K562 (cell line): ENCODE results near the gene PIK3AP1. TPM values are rescaled to one million over a fixed set of nuclear protein-coding genes. Genes with fewer than 3 reads are reported as not detected.

Experiments
- ATAC-seq: fragments of 200-7000 bp; cut with Tn5 transposase; 3 replicates; pipeline ENCODE4 v1.9.1; 2020; ENCODE audit warnings: moderate library complexity
- BruUV-seq: library from RNA; stranded (reverse); fragments of 400-500 nt; replicated peaks from 2 replicates; lab custom pipeline; 2021; lab: Mats Ljungman, UMichigan
- CTCF ChIA-PET: fragments of 300-600 bp; formaldehyde crosslinking; extraction: SDS; loops from one replicate; lab custom pipeline; 2021; ENCODE audit warnings: low intra/inter-chr PET ratio; lab: Yijun Ruan, JAX
- POLR2A ChIA-PET: fragments of 300-600, 350-650 bp; sonication (Branson Sonifier 250); formaldehyde crosslinking; extraction: SDS; loops from one replicate; lab custom pipeline; 2021; ENCODE audit warnings: antibody characterized with exemption, inconsistent platforms; lab: Yijun Ruan, JAX
- DNase-seq, 4 experiments: peaks; one replicate each; pipeline versions ENCODE4 v3.0.0 to v3.0.0-alpha.2; 2011 to 2018; ENCODE audit warnings: low spot score in 3 of 4, mixed read lengths in 3 of 4; ENCODE audit errors: extremely low read depth in 1 of 4
- FAIRE-seq: peaks from 2 replicates; lab custom pipeline; 2011; peaks lifted over from hg19 to GRCh38; lab: Jason Lieb, UNC
- H2AFZ ChIP-seq: 2 replicates; pipeline ENCODE4 v1.6.0; 2011; ENCODE audit warnings: low read depth, low read length, control low read depth, inconsistent platforms
- H3K27ac ChIP-seq: fragments of 200-600 bp; 3 replicates; pipeline ENCODE4 v1.8.0; 2011; ENCODE audit warnings: low read depth, mild to moderate bottlenecking, control low read depth, inconsistent platforms, low read length, moderate library complexity, mixed read lengths; ENCODE audit errors: extremely low read depth
- H3K27me3 ChIP-seq, 2 experiments: fragments of 300-600 bp in 1 of 2; 2 replicates in 1 of 2; 3 replicates in 1 of 2; pipeline versions ENCODE4 v1.6.0 to v1.8.0; 2011; ENCODE audit warnings: inconsistent platforms in 2 of 2, low read length in 2 of 2, mild to moderate bottlenecking in 1 of 2, mixed read lengths in 1 of 2, moderate library complexity in 1 of 2; ENCODE audit not compliant: control insufficient read depth in 2 of 2, insufficient read depth in 2 of 2
- H3K36me3 ChIP-seq: fragments of 300-600 bp; 3 replicates; pipeline ENCODE4 v1.8.0; 2011; ENCODE audit warnings: mild to moderate bottlenecking, low read length, inconsistent platforms; ENCODE audit not compliant: control insufficient read depth, insufficient read depth
- H3K4me1 ChIP-seq, 2 experiments: fragments of 200-600 bp in 1 of 2; replicated peaks in 1 of 2; 2 replicates in 1 of 2; 3 replicates in 1 of 2; pipeline versions ENCODE4 v1.5.1 to v1.8.0; 2011; ENCODE audit warnings: inconsistent platforms in 2 of 2, low read length in 2 of 2, mild to moderate bottlenecking in 1 of 2, mixed read lengths in 1 of 2, moderate library complexity in 1 of 2; ENCODE audit not compliant: control insufficient read depth in 2 of 2, insufficient read depth in 2 of 2
- H3K4me2 ChIP-seq: 2 replicates; pipeline ENCODE4 v1.6.1; 2011; ENCODE audit warnings: low read length, control low read depth, inconsistent platforms, mixed read lengths; ENCODE audit not compliant: insufficient read depth
- H3K4me3 ChIP-seq: fragments of 200-600 bp; sonication (generic), shearing (Covaris generic); 2 replicates; pipeline ENCODE4 v1.5.1; 2016; ENCODE audit warnings: control low read depth, inconsistent platforms
- H3K79me2 ChIP-seq: fragments of 200-600 bp; 3 replicates; pipeline ENCODE4 v1.8.0; 2011; ENCODE audit warnings: low read length, inconsistent platforms; ENCODE audit not compliant: control insufficient read depth, insufficient read depth
- H3K9ac ChIP-seq, 2 experiments: 2 replicates each; pipeline versions ENCODE4 v1.6.0 to v1.6.1; 2011; ENCODE audit warnings: low read depth in 2 of 2, low read length in 2 of 2, control low read depth in 1 of 2, inconsistent platforms in 1 of 2, mild to moderate bottlenecking in 1 of 2, mixed read lengths in 1 of 2; ENCODE audit not compliant: insufficient read depth in 1 of 2
- H3K9me1 ChIP-seq: one replicate; pipeline ENCODE4 v1.6.0; 2011; ENCODE audit warnings: inconsistent platforms, mild to moderate bottlenecking, low read length, moderate library complexity; ENCODE audit not compliant: control insufficient read depth, insufficient read depth
- H3K9me3 ChIP-seq: replicated peaks from 2 replicates; pipeline ENCODE4 v1.5.1; 2011; ENCODE audit warnings: low read depth, low read length, inconsistent platforms; ENCODE audit not compliant: control insufficient read depth, insufficient read depth
- H4K20me1 ChIP-seq: replicated peaks from 2 replicates; pipeline ENCODE4 v1.6.1; 2011; ENCODE audit warnings: low read length, inconsistent platforms, mixed read lengths; ENCODE audit not compliant: control insufficient read depth, insufficient read depth
- CREM ChIP-seq: IDR thresholded peaks from 2 replicates; pipeline ENCODE4 v1.6.1; 2014; ENCODE audit warnings: antibody characterized with exemption, low read depth
- E2F4 ChIP-seq: sonication (generic); formaldehyde crosslinking; IDR thresholded peaks from 2 replicates; pipeline ENCODE4 v1.8.0; 2022; ENCODE audit warnings: mild to moderate bottlenecking, low read depth, missing genetic modification reagents
- FOXP1 ChIP-seq: sonication (generic); formaldehyde crosslinking; IDR thresholded peaks from 2 replicates; pipeline ENCODE4 v1.8.0; 2022; ENCODE audit warnings: mild to moderate bottlenecking, missing genetic modification reagents
- HINFP ChIP-seq: fragments of 450-650 bp; conservative IDR thresholded peaks from 2 replicates; pipeline ENCODE4 v1.6.1; 2016; ENCODE audit warnings: missing genetic modification characterization, low read depth, mild to moderate bottlenecking, control low read depth, missing compliant biosample characterization
- HOXB6 ChIP-seq: fragments of 250-450 bp; sonication (Bioruptor Pico); IDR thresholded peaks from 2 replicates; pipeline ENCODE4 v1.5.1; 2022; ENCODE audit warnings: mild to moderate bottlenecking, borderline replicate concordance
- HSF4 ChIP-seq: fragments of 250-450 bp; sonication (Bioruptor Pico); IDR thresholded peaks from 2 replicates; pipeline ENCODE4 v2.1.2; 2022; ENCODE audit warnings: mild to moderate bottlenecking, moderate library complexity, borderline replicate concordance
- MED1 ChIP-seq: sonication (generic); formaldehyde crosslinking; IDR thresholded peaks from 2 replicates; pipeline ENCODE4 v1.8.1; 2023; ENCODE audit warnings: missing genetic modification reagents, borderline replicate concordance
- NRF1 ChIP-seq, 2 experiments: fragments of 450-650 bp; IDR thresholded peaks in 1 of 2; conservative IDR thresholded peaks in 1 of 2; 2 replicates each; pipeline ENCODE4 v1.6.1; 2014; ENCODE audit warnings: mild to moderate bottlenecking in 2 of 2
- RAD21 ChIP-seq, 2 experiments: fragments of 250-450 bp in 1 of 2; fragments of 450-650 bp in 1 of 2; sonication (Bioruptor Pico) in 1 of 2; formaldehyde crosslinking in 1 of 2; IDR thresholded peaks in 1 of 2; conservative IDR thresholded peaks in 1 of 2; 2 replicates each; pipeline versions ENCODE4 v1.4.0 to v1.8.0; 2020 to 2022; ENCODE audit warnings: mild to moderate bottlenecking in 2 of 2, moderate library complexity in 1 of 2
- THAP7 ChIP-seq: fragments of 250-450 bp; sonication (Bioruptor Pico); IDR thresholded peaks from 2 replicates; pipeline ENCODE4 v1.5.0; 2021
- ZNF253 ChIP-seq: fragments of 250-450 bp; sonication (Bioruptor Pico); conservative IDR thresholded peaks from 2 replicates; pipeline ENCODE4 v1.6.1; 2021; ENCODE audit warnings: mild to moderate bottlenecking
- ZSCAN29 ChIP-seq: fragments of 450-650 bp; IDR thresholded peaks from 2 replicates; pipeline ENCODE4 v1.6.1; 2017
- WGBS: fragments of 100-300 bp; shearing (Covaris generic); methylation state at CpG from one replicate; pipeline ENCODE4 v1.1.6; 2016; ENCODE audit warnings: low coverage, mixed read lengths; ENCODE audit not compliant: insufficient coverage; ENCODE audit errors: missing lambda C conversion rate; 5-methylcytosine and 5-hydroxymethylcytosine counted together
- in situ Hi-C: fragments of 300-500 bp; cut with MboI; formaldehyde crosslinking; loops from 4 replicates; pipeline ENCODE4 v1.15.0; 2018; ENCODE audit warnings: inconsistent platforms, mixed read lengths
- intact Hi-C: fragments of 100-400 bp; cut with micrococcal nuclease; formaldehyde crosslinking; loops from 2 replicates; pipeline ENCODE4 v1.14.2; 2022
- polyA plus RNA-seq, 8 experiments: library from polyadenylated mRNA; depleted of rRNA in 4 of 8; stranded (reverse) in 5 of 8; unstranded in 3 of 8; fragments of >200 nt; fragmentation: Nextera tagmentation in 2 of 8; fragmentation: Illumina TruSeq in 1 of 8; extraction: Ambion mirVana in 2 of 8; extraction: Trizol in 1 of 8; gene quantifications; 2 replicates each; pipeline versions ENCODE4 v1.2.1 to v1.2.3, GENCODE V29; 2011 to 2014; ENCODE audit warnings: inconsistent platforms in 1 of 8, missing spikeins in 1 of 8
- total RNA-seq, 7 experiments: library from RNA; depleted of rRNA in 6 of 7; stranded (reverse); fragments of >200 nt in 6 of 7; fragmentation: Illumina TruSeq in 2 of 7; extraction: Trizol in 2 of 7; gene quantifications; 2 replicates each; pipeline versions ENCODE4 v1.2.1 to v1.2.3, GENCODE V29; 2011 to 2021; ENCODE audit warnings: low replicate concordance in 1 of 7
- TF ChIP-seq, protein P1 (sequence below): sonication (generic); formaldehyde crosslinking; IDR thresholded peaks from 2 replicates; pipeline ENCODE4 v1.8.1; 2023; ENCODE audit warnings: mild to moderate bottlenecking, missing genetic modification reagents

PIK3AP1 gene
- total and polyA plus RNA-seq, 9 of the 15 experiments (the other 6 are each of a cell fraction or from before 2014, with no cell fraction given) = 0.20 to 2.4 (median 1.4) TPM

DNA sequence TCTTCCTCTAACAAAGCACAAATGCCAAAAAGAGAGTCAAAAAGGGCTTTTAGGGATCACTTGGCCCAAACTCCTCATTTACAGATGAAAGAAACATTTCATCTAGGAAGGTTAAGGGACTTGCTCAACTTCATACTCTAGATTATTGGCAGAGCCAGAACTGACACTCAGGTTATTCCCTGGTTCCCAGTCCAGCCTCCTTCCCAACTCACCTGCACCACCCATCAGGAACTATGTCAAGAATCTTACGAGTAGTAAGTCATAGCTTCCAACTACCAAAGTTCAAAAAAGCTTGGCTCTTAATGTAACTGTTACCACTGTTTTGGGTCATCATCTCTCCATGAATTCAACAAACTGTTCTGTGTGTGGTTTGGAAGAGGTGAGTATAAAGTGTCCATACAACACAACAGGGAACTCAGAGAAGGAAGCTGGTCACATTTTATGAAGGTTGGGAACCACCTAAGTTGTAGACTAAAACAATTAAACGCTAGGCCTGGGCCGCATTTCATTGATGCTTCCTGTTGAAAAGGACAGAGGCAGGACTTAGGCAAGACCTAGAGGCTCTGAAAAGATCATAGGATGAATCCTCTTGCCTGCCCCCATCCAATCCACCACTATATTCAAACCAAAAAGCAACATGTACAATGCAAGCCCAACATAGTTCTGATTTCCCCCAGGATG is 9.1 kb downstream of the PIK3AP1 start (continued):
- TF ChIP-seq, protein P1, sequence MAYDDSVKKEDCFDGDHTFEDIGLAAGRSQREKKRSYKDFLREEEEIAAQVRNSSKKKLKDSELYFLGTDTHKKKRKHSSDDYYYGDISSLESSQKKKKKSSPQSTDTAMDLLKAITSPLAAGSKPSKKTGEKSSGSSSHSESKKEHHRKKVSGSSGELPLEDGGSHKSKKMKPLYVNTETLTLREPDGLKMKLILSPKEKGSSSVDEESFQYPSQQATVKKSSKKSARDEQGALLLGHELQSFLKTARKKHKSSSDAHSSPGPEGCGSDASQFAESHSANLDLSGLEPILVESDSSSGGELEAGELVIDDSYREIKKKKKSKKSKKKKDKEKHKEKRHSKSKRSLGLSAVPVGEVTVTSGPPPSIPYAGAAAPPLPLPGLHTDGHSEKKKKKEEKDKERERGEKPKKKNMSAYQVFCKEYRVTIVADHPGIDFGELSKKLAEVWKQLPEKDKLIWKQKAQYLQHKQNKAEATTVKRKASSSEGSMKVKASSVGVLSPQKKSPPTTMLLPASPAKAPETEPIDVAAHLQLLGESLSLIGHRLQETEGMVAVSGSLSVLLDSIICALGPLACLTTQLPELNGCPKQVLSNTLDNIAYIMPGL (CRISPR knock-in tag) = no peak
- TF ChIP-seq FOXP1 (CRISPR knock-in tag) (no peak), HINFP (tag) (no peak)

DNA sequence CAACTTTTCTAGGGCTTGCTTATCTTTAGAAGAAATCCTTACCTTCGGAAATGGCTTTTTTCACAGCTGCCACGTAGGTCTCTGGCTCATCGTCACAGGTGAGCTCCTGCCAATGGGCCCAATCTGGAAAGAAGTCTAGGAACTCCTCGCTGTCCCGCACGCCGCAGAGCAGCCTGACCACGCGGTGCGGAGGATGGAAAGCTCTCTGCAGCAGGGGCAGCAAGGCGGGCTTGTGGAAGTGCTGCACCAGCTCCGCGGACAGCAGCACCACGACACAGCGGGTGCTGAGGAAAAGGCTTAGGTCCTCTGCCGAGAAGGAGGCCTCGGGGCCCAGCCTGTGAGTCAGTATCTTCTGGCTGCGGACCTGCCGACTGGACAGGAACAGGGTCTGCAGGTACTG is 10.8 kb downstream of the PIK3AP1 start:
- ChIA-PET POLR2A (interaction anchor here (0.6 to 1.2 kb wide), 2 partner anchors 17 to 23 kb away, joined by 3 read pairs; no protein-coding TSS in a partner anchor), CTCF (no interaction called here)
- no peaks in the 10 kb centered on the region for H3K9me3 ChIP-seq
- DNase-seq = no peak
- WGBS = 49% methylated on average over 17 of the region's 19 CpGs
- H3K4me1 ChIP-seq = peaks cover 0 to 4% of the 10 kb centered on the region in 2 experiments; a peak in 1 of 5 replicates
- no peak overlapping the region for H3K4me3 ChIP-seq
- ATAC-seq = no peak
- intact Hi-C loops (no loop called here), in situ Hi-C loops (no loop called here)
- H3K36me3 ChIP-seq = no peaks in the 10 kb centered on the region
- TF ChIP-seq HSF4 (CRISPR knock-in tag) (no peak), MED1 (CRISPR knock-in tag) (no peak), RAD21 (CRISPR knock-in tag; conservative IDR thresholded peaks at IDR 0.05 in 1 of 2, IDR thresholded peaks at IDR 0.05 in 1 of 2) (no peak), THAP7 (CRISPR knock-in tag) (no peak), HOXB6 (CRISPR knock-in tag) (no peak), CREM (no peak), ZNF253 (CRISPR knock-in tag) (no peak), E2F4 (CRISPR knock-in tag) (no peak), ZSCAN29 (no peak), NRF1 (conservative IDR thresholded peaks at IDR 0.05 in 1 of 2, IDR thresholded peaks at IDR 0.05 in 1 of 2) (no peak)
- BruUV-seq = no TSS peak
- FAIRE-seq = no peak
- H3K9me1 ChIP-seq = no peaks in the 10 kb centered on the region
- peaks cover 0 to 5% of the 10 kb centered on the region in 2 experiments; a peak in 1 of 5 replicates for H3K27me3 ChIP-seq
- no peak overlapping the region for H3K9ac ChIP-seq
- no peak overlapping the region for H3K27ac ChIP-seq
- H2AFZ ChIP-seq = no peak overlapping the region
- H4K20me1 ChIP-seq = no peaks in the 10 kb centered on the region
- no peak overlapping the region for H3K4me2 ChIP-seq
- no peaks in the 10 kb centered on the region for H3K79me2 ChIP-seq
